NCI-H2196 treated with DMSO at 0.1 percent for 48 hours (cell line): ENCODE measurements around the gene APOO.
"Not testable (repeated sequence)": the region's sequence is repeated elsewhere in the genome, so short reads cannot be mapped to it uniquely, and the experiment has no call there.

Experiments
- DNase-seq: peaks from one replicate; lab custom pipeline; 2025; ENCODE audit not compliant: unreplicated experiment; lab: John Stamatoyannopoulos, UW

Gene APOO

GRCh38 chrX:23861215-23861896 is 46.4 kb downstream of the APOO start:
- DNase-seq = no peak

- not testable (repeated sequence) for DNase-seq
These were observed 48.5 kb downstream of the APOO start for GRCh38 chrX:23859238-23859637.

GRCh38 chrX:23857935-23858334 is 49.8 kb downstream of the APOO start:
- DNase-seq = no peak

GRCh38 chrX:23857363-23857762 is 50.4 kb downstream of the APOO start:
- DNase-seq = no peak

- no peak for DNase-seq
These were observed 52.2 kb downstream of the APOO start for GRCh38 chrX:23855569-23855968.

GRCh38 chrX:23854945-23855344 is 52.8 kb downstream of the APOO start:
- no peak for DNase-seq

GRCh38 chrX:23854122-23854521 is 53.6 kb downstream of the APOO start:
- DNase-seq = no peak

- DNase-seq = no peak
These were observed 56.2 kb downstream of the APOO start for GRCh38 chrX:23851544-23851943.

GRCh38 chrX:23849241-23849640 is 58.5 kb downstream of the APOO start:
- no peak for DNase-seq

- no peak for DNase-seq
These were observed 62.4 kb downstream of the APOO start for GRCh38 chrX:23845351-23845817.

- DNase-seq = no peak
These were observed 63.1 kb downstream of the APOO start for GRCh38 chrX:23844502-23845138.

GRCh38 chrX:23841847-23842522 is 65.8 kb downstream of the APOO start:
- DNase-seq = no peak

- no peak for DNase-seq
These were observed 67.1 kb downstream of the APOO start for GRCh38 chrX:23840674-23841073.

- no peak for DNase-seq
These were observed 68.8 kb downstream of the APOO start for GRCh38 chrX:23838953-23839352.

GRCh38 chrX:23832721-23833120 is 75.0 kb downstream of the APOO start:
- no peak for DNase-seq

GRCh38 chrX:23828881-23829280 is 78.9 kb downstream of the APOO start:
- no peak for DNase-seq

GRCh38 chrX:23826653-23827052 is 81.1 kb downstream of the APOO start:
- DNase-seq = no peak

- no peak for DNase-seq
These were observed 81.5 kb downstream of the APOO start for GRCh38 chrX:23826216-23826615.

GRCh38 chrX:23825675-23826074 is 82.1 kb downstream of the APOO start:
- no peak for DNase-seq

GRCh38 chrX:23822841-23823240 is 84.9 kb downstream of the APOO start:
- DNase-seq = no peak

- DNase-seq = peak; percentile 18
These were observed 85.3 kb downstream of the APOO start for GRCh38 chrX:23822397-23822796.

- DNase-seq = no peak
These were observed 85.9 kb downstream of the APOO start for GRCh38 chrX:23821847-23822246.
